NOMO-1 treated with dmso at 0.1 percent for 144 hours (cell line): ENCODE measurements around the gene TSKS.
"Not testable (repeated sequence)": the region's sequence is repeated elsewhere in the genome, so short reads cannot be mapped to it uniquely, and the experiment has no call there.

Experiments
- DNase-seq: peaks from one replicate; lab custom pipeline; 2025; ENCODE audit not compliant: unreplicated experiment; lab: John Stamatoyannopoulos, UW

TSKS gene

DNA sequence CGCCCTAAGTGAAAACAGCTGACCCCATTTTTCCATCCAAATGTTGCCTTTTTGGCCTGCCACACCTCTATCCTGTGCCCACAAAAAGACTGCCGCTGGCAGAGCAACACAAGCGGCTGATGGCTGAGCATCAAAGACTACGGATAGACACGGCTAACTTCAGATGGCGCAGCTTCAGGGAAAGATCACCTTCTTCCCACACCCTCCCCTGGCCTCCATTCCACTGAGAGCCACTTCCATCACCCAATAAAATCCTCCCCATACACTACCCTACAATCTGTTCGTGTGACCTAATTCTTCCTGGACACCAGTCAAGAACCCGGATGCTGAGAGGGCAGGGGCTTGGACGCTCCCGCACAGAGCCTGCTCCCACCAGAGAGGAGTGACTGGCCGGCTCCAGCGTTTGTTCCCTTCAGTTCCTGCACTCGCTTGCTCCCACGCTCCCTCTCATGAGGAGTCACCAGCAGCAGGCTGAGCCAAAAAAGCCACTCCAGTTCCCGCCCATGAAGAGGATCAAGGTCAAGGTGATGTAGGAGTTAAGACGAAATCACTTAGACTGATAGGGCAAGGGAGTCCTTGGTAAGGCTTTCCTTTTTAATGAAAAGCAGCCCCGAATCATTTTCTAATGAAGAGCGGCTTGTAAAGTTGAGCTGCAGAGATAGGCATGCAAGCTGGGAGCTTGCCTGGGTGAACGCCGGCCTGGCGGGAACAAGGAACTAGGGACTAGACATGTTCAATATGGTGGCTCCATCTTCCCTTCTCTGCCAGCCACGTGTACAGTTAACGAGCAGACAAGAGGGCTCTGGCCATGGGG is 35.7 kb downstream of the TSKS start:
- no peak for DNase-seq

- not testable (repeated sequence) for DNase-seq
Measured at GRCh38 chr19:49719420-49719819, 43.7 kb downstream of the TSKS start.

- no peak for DNase-seq
Measured at GRCh38 chr19:49718991-49719390, 44.1 kb downstream of the TSKS start.

DNA sequence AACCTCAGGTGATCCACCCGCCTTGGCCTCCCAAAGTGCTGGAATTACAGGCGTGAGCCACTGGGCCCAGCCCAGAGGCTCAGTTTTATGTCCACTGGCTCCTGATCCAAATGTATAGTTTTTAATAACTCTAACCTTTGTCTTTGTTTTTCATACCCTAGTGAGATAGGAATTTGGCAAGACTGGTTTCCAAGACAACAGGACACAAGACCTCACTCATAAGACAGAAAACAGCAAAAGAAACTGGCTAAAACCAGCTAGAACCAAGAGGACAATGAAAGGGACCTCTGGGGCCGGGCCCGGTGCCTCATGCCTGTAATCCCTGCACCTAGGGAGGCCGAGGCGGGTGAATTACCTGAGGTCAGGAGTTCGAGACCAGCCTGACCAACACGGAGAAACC is 44.6 kb downstream of the TSKS start:
- no peak for DNase-seq

- no peak for DNase-seq
Measured at GRCh38 chr19:49716154-49716553, 47.0 kb downstream of the TSKS start.

- no peak for DNase-seq
Measured at GRCh38 chr19:49713236-49713845, 49.8 kb downstream of the TSKS start.

- no peak for DNase-seq
Measured at GRCh38 chr19:49712397-49712859, 50.7 kb downstream of the TSKS start.

- DNase-seq: no peak
Measured at GRCh38 chr19:49710372-49710951, 52.6 kb downstream of the TSKS start.

- DNase-seq: no peak
Measured at GRCh38 chr19:49705919-49706318, 57.2 kb downstream of the TSKS start.

DNA sequence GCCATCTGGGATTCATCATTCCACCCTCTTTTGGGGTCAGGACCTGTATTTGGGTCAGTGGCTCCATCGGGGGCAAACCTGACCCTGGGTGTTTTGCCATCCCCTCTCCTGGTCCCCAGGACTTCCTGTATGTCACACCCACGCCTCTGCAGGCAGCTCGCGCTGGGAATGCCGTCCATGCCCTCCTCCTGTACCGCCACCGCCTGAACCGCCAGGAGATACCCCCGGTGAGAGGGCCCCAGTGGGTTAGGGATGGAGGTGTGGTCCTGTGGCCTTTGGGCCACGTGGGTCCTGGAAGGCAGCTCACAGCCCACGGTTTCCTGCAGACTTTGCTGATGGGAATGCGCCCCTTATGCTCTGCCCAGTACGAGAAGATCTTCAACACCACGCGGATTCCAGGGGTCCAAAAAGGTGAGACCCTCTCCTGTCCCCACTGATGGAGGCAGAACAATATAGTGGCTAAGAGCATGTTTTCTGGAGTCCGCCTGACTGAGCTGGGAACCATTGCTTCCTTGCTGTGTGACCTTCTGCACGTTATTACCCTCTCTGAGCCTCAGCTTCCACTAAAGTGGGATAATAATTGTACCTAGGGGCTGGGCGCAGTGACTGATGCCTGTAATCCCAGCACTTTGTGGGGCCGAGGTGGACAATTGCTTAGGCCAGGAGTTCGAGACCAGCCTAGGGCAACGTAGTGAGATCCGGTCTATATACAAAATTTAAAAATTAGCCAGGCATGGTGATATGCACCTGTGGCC is 58.0 kb downstream of the TSKS start:
- no peak for DNase-seq

DNA sequence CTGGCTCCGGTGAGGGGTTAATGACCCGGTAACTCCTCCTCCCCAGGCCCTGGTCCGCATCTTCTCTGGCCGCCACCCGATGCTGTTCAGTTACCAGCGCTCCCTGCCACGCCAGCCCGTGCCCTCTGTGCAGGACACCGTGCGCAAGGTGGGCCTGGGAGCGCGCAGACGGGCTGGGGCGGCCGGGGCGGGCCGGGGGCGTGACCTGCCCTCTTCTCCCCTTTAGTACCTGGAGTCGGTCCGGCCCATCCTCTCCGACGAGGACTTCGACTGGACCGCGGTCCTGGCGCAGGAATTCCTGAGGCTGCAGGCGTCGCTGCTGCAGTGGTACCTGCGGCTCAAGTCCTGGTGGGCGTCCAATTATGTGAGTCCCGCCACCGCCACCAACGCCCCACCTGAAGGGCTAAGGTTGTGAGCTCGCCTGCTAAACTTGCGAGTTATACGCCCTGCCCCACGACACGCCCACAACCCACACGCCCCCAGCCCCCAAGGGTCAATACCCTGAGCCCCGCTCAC is 61.8 kb downstream of the TSKS start:
- DNase-seq: no peak

DNA sequence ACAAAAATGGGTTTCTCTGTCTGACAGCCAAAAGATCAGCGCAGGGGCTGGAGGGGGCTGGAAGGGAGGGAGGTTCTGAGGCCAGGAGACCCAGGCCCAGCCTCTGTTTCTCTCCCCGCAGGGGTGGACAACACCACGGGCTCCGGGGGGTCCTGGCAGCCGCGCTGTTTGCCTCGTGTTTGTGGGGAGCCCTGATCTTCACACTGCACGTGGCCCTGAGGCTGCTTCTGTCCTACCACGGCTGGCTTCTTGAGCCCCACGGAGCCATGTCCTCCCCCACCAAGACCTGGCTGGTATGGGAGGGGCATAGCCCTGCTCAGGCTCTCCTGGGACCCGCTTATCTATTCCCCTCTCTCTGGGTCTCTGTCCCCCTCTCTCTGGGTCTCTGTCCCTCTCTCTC is 62.5 kb downstream of the TSKS start:
- no peak for DNase-seq

- no peak for DNase-seq
Measured at GRCh38 chr19:49699364-49699763, 63.7 kb downstream of the TSKS start.

DNA sequence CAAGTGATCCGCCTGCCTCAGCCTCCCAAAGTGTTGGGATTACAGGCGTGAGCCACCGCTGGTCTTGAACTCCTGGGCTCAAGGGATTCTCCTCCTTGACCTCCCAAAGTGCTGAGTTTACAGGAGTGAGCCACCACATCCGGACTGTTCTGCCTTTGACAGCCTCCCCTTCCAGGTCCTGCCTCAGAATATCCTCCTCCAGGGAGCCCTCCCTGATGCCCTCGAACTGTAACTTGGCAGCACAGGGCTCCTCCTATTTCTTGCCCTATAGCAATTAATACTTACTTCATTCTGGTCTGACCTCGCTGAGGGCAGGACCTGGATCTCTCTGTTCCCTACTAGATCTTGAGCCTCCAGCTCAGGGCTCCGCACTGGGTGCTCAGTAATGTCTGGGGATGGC is 66.2 kb downstream of the TSKS start:
- DNase-seq: no peak

GRCh38 chr19:49696115-49696514 is 67.0 kb downstream of the TSKS start:
- no peak for DNase-seq

DNA sequence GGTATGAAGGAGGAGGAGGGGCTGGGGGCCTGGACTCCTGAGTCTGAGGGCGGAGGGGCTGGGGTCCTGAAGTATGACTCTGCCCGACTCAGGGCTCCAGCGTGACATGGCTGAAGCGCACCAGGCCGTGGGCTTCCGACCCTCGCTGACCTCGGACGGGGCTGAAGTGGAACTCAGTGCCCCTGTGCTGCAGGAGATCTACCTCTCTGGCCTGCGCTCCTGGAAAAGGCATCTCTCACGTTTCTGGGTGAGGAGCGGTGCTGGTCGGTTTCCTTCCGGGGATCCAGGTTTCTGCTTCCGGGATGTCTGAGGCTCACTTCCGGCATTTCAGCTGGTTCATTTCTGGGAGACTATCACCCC is 71.0 kb downstream of the TSKS start:
- DNase-seq: no peak

DNA sequence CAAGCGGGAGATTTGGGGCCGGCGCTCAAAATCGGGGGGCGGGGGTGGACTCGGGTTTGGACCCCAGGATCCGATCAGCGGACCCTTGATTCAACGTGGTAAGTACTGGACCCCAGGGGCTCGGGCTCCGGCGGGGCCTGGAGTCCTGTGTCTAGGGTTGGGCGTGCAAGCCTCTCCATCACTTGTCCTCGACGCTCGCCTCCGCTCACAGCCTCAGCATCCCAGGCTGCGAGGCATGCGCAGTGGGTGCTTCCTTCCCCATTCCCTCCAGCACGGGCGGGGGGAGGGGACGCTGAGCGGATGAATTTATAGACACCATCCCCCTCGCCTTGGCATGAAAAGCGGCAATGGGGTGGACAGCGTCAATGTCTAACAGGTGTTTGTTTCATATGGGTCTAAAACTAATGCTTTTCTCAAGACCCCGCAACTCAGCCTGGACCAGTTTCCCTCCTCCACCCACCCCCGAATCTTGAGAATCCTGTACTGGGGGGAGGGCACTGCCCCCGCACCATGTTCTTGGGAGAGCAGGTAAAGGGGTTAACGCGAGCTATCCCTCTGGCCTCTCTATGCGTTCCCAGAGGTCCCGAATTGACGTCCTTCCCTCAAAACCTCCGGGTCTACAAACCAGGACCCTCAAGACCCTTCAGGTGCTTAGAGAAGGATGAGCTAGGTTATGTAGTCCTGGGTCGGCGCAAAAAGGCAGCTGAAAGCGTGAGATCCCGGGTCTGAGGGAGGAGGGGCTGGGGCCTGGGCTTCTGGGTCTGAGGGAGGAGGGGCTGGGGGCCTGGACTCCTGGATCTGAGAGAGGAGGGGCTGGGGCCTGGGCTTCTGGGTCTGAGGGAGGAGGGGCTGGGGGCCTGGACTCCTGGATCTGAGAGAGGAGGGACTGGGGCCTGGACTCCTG is 71.6 kb downstream of the TSKS start:
- DNase-seq: no peak

DNA sequence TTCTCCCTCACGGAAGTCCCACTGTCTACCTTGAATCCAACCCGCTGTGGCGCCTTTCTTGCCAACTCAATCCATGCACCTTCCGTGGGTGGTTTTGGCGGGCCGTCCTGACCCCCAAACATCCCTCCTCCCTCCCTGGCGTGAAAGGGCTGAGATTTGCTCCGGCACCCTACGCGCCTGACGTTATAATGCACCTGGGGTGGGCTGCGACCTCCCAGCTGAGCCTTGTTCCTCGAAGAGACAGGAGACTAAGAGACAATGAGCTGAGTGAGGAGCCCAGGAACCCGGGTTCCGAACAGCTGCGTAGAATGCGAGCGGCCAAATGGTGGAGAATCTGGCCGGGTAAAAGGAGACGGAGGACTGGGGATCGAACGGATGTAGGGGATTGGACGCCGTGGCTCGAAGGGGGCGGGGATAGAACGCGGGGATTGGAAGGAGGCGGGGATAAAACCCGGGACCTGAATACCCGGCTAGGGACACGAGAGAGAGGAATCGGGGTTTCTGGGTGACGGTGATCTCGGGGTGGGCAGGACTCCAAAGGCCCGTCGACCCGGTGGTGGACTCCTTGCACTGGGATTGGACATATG is 72.4 kb downstream of the TSKS start, which contains the start of gene CPT1C:
TSS of gene CPT1C (plus strand) at position 461 of the 587 bp plus-strand sequence. CDS start 1,137 bp downstream, outside the sequence.
- no peak for DNase-seq

GRCh38 chr19:49690079-49690655 is 72.9 kb downstream of the TSKS start:
- no peak for DNase-seq
